Activated CD8-positive, alpha-beta T cell treated with anti-CD3 and anti-CD28 coated beads for 36 hours (primary cell): ENCODE results near the gene TBPL2. TPM values are rescaled to one million over a fixed set of nuclear protein-coding genes. Genes with fewer than 3 reads are reported as not detected.
"Not testable (repeated sequence)": the region's sequence is repeated elsewhere in the genome, so short reads cannot be mapped to it uniquely, and the experiment has no call there.

ENCODE experiments used
- ATAC-seq: fragments of 200-7000 bp; cut with Tn5 transposase; one replicate; pipeline ENCODE4 v1.10.0; 2021; ENCODE audit warnings: mild to moderate bottlenecking, moderate library complexity
- CTCF ChIA-PET: fragments of 350-600 bp; sonication (Branson Sonifier 250); formaldehyde crosslinking; loops from one replicate; lab custom pipeline; 2021; ENCODE audit warnings: antibody characterized with exemption; lab: Charles Lee
- POLR2A ChIA-PET: fragments of 350-600 bp; sonication (Branson Sonifier 250); formaldehyde crosslinking; loops from one replicate; lab custom pipeline; 2021; ENCODE audit warnings: antibody characterized with exemption; lab: Charles Lee
- DNase-seq: peaks from one replicate; pipeline ENCODE4 v3.0.0-alpha.2; 2020
- H3K27ac Mint-ChIP-seq: one replicate; pipeline ENCODE4 v1.8.0; 2021; ENCODE audit warnings: mild to moderate bottlenecking, mixed read lengths
- H3K27me3 Mint-ChIP-seq: one replicate; pipeline ENCODE4 v1.8.0; 2021; ENCODE audit warnings: mixed read lengths
- H3K36me3 Mint-ChIP-seq: one replicate; pipeline ENCODE4 v1.8.0; 2021; ENCODE audit warnings: low read depth, mixed read lengths
- H3K4me1 Mint-ChIP-seq: one replicate; pipeline ENCODE4 v1.8.0; 2021; ENCODE audit warnings: low read depth, mixed read lengths
- H3K4me3 Mint-ChIP-seq: one replicate; pipeline ENCODE4 v1.8.0; 2021; ENCODE audit warnings: mild to moderate bottlenecking, moderate library complexity, mixed read lengths
- H3K9me3 Mint-ChIP-seq: one replicate; pipeline ENCODE4 v1.8.0; 2021; ENCODE audit warnings: mixed read lengths
- CTCF ChIP-seq: fragments of 200-600 bp; IDR thresholded peaks from one replicate; pipeline ENCODE4 v1.8.0; 2022; ENCODE audit warnings: antibody characterized with exemption, mild to moderate bottlenecking
- intact Hi-C: fragments of 100-400 bp; cut with micrococcal nuclease; formaldehyde crosslinking; loops from one replicate; pipeline ENCODE4 v1.10.0; 2022
- total RNA-seq, 2 experiments: library from RNA; stranded (reverse); gene quantifications; one replicate each; pipeline ENCODE4 v1.2.3, GENCODE V29; 2021

TBPL2 gene
- total RNA-seq, 2 experiments from 2014 or later = not detected

GRCh38 chr14:55473786-55474185, 33.4 kb upstream of the TBPL2 start:
- CTCF ChIA-PET = no interaction called here

GRCh38 chr14:55470025-55470424, 29.6 kb upstream of the TBPL2 start:
- ChIA-PET POLR2A (no interaction called here), CTCF (interaction anchor here (2.1 kb wide), 1 partner anchor 24 kb away, joined by 8 read pairs; no protein-coding TSS in a partner anchor)
- Mint-ChIP-seq H3K36me3 (no peaks in the 10 kb centered on the region), H3K4me1 (no peaks in the 10 kb centered on the region), H3K27me3 (peaks cover 3% of the 10 kb centered on the region), H3K9me3 (no peaks in the 10 kb centered on the region), H3K27ac (no peak overlapping the region), H3K4me3 (no peak overlapping the region)
- ATAC-seq (no peak), DNase-seq (no peak)
- TF ChIP-seq CTCF = no peak
- intact Hi-C loops = no loop called here

More at GRCh38 chr14:55473786-55474185, 33.4 kb upstream of the TBPL2 start:
- Mint-ChIP-seq H3K27me3 (no peaks in the 10 kb centered on the region), H3K27ac (no peak overlapping the region), H3K36me3 (no peaks in the 10 kb centered on the region), H3K4me1 (no peaks in the 10 kb centered on the region), H3K4me3 (no peak overlapping the region), H3K9me3 (no peaks in the 10 kb centered on the region)
- POLR2A ChIA-PET = no interaction called here
- TF ChIP-seq CTCF = no peak
- intact Hi-C loops = no loop called here
- DNase-seq (no peak), ATAC-seq (no peak)

GRCh38 chr14:55467307-55467706, 26.9 kb upstream of the TBPL2 start:
- H3K36me3 Mint-ChIP-seq = no peaks in the 10 kb centered on the region
- peaks cover 3% of the 10 kb centered on the region for H3K27me3 Mint-ChIP-seq
- H3K4me1 Mint-ChIP-seq = peaks cover 2% of the 10 kb centered on the region
- intact Hi-C loops = no loop called here
- ChIA-PET POLR2A (no interaction called here), CTCF (interaction anchor here (2.6 kb wide), 1 partner anchor 21 kb away, joined by 11 read pairs; no protein-coding TSS in a partner anchor)
- no peak overlapping the region for H3K4me3 Mint-ChIP-seq
- ATAC-seq = no peak
- DNase-seq = no peak
- H3K9me3 Mint-ChIP-seq = no peaks in the 10 kb centered on the region
- TF ChIP-seq CTCF = no peak
- no peak overlapping the region for H3K27ac Mint-ChIP-seq

GRCh38 chr14:55458800-55459515, 18.5 kb upstream of the TBPL2 start:
- Mint-ChIP-seq H3K4me1 (peaks cover 8% of the 10 kb centered on the region), H3K27ac (no peak overlapping the region), H3K36me3 (no peaks in the 10 kb centered on the region), H3K27me3 (peaks cover 3% of the 10 kb centered on the region), H3K4me3 (no peak overlapping the region), H3K9me3 (no peaks in the 10 kb centered on the region)
- ATAC-seq = peak; percentile 77
- ChIA-PET CTCF (interaction anchor here (0.7 to 1.0 kb wide), 3 partner anchors 13 to 42 kb away, joined by 3 to 8 read pairs (median 4); no protein-coding TSS in a partner anchor), POLR2A (interaction anchor here (0.6 kb wide), 1 partner anchor 77 kb away, joined by 3 read pairs; no protein-coding TSS in a partner anchor)
- intact Hi-C loops = no loop called here
- TF ChIP-seq CTCF = no peak
- DNase-seq = no peak

GRCh38 chr14:55457496-55457895, 17.1 kb upstream of the TBPL2 start:
- Mint-ChIP-seq H3K27me3 (peaks cover 3% of the 10 kb centered on the region), H3K27ac (no peak overlapping the region), H3K4me3 (no peak overlapping the region), H3K4me1 (peaks cover 6% of the 10 kb centered on the region), H3K36me3 (no peaks in the 10 kb centered on the region), H3K9me3 (no peaks in the 10 kb centered on the region)
- intact Hi-C loops = no loop called here
- ChIA-PET POLR2A (interaction anchor here (1.1 kb wide), 1 partner anchor 10 kb away, joined by 3 read pairs; no protein-coding TSS in a partner anchor), CTCF (interaction anchor here (0.8 kb wide), 1 partner anchor 11 kb away, joined by 3 read pairs; no protein-coding TSS in a partner anchor)
- no peak for DNase-seq
- no peak for ATAC-seq
- TF ChIP-seq CTCF = no peak

- H3K27me3 Mint-ChIP-seq, H3K9me3 Mint-ChIP-seq, ATAC-seq, H3K4me1 Mint-ChIP-seq, intact Hi-C loops, CTCF ChIA-PET, H3K36me3 Mint-ChIP-seq, H3K4me3 Mint-ChIP-seq, POLR2A ChIA-PET, DNase-seq, H3K27ac Mint-ChIP-seq: not testable (repeated sequence)
These were observed 16.0 kb upstream of the TBPL2 start for GRCh38 chr14:55456411-55456810.
